Activated T-cell treated with anti-CD3 and anti-CD28 coated beads, Interleukin-2, amount 50 U/mL, for 24 hours (primary cell): Measurements from ENCODE around the gene IL22RA2.
"Not testable (repeated sequence)": the region's sequence is repeated elsewhere in the genome, so short reads cannot be mapped to it uniquely, and the experiment has no call there.

Experiments
- DNase-seq: peaks from one replicate; pipeline ENCODE4 v3.0.0-alpha.2; 2020
- H3K27ac Mint-ChIP-seq: 2 replicates; pipeline ENCODE4 v1.8.0; 2020; ENCODE audit warnings: mild to moderate bottlenecking, mixed read lengths
- H3K27me3 Mint-ChIP-seq: 2 replicates; pipeline ENCODE4 v1.8.0; 2020; ENCODE audit warnings: mixed read lengths
- H3K36me3 Mint-ChIP-seq: 2 replicates; pipeline ENCODE4 v1.8.0; 2020; ENCODE audit warnings: low read depth, mixed read lengths
- H3K4me1 Mint-ChIP-seq: 2 replicates; pipeline ENCODE4 v1.8.0; 2020; ENCODE audit warnings: low read depth, mixed read lengths
- H3K4me3 Mint-ChIP-seq: 2 replicates; pipeline ENCODE4 v1.8.0; 2020; ENCODE audit warnings: mild to moderate bottlenecking, moderate library complexity, mixed read lengths
- H3K9me3 Mint-ChIP-seq: 2 replicates; pipeline ENCODE4 v1.8.0; 2020; ENCODE audit warnings: mixed read lengths

The IL22RA2 gene

DNA sequence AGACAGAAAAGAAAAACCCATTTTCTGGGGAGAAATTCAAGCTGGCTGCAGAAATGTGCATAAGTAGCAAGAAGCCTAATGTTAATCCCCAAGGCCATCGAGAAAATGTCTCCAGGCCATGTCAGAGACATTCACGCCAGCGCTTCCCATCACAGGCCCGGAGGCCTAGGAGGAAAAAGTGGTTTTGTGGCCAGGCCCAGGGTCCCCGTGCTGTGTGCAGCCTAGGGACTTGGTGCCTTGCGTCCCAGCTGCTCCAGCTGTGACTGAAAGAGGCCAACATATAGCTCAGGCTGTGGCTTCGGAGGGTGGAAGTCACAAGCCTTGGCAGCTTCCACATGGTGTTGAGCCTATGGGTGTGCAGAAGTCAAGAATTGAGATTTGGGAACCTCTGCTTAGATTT, 34.8 kb upstream of the IL22RA2 start:
- H3K27ac Mint-ChIP-seq = no peak overlapping the region
- peaks cover 10% of the 10 kb centered on the region for H3K9me3 Mint-ChIP-seq
- no peaks in the 10 kb centered on the region for H3K27me3 Mint-ChIP-seq
- H3K36me3 Mint-ChIP-seq = peaks cover 63% of the 10 kb centered on the region
- no peak overlapping the region for H3K4me3 Mint-ChIP-seq
- no peak for DNase-seq
- peaks cover 21% of the 10 kb centered on the region for H3K4me1 Mint-ChIP-seq

DNA sequence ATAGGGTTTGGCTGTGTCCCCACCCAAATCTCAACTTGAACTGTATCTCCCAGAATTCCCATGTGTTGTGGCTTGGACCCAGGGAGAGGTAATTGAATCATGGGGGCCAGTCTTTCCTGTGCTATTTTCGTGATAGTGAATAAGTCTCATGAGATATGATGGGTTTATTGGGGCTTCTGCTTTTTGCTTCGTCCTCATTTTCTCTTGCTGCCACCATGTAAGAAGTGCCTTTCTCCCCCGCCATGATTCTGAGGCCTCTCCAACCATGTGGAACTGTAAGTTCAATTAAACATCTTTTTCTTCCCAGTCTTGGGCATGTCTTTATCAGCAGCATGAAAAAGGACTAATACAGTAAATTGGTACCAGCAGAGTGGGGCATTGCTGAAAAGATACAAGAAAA, 34.0 kb upstream of the IL22RA2 start:
- DNase-seq, H3K27ac Mint-ChIP-seq, H3K9me3 Mint-ChIP-seq, H3K27me3 Mint-ChIP-seq, H3K4me3 Mint-ChIP-seq: not testable (repeated sequence)
- Mint-ChIP-seq H3K36me3 (peaks cover 69% of the 10 kb centered on the region), H3K4me1 (peaks cover 17% of the 10 kb centered on the region)

DNA sequence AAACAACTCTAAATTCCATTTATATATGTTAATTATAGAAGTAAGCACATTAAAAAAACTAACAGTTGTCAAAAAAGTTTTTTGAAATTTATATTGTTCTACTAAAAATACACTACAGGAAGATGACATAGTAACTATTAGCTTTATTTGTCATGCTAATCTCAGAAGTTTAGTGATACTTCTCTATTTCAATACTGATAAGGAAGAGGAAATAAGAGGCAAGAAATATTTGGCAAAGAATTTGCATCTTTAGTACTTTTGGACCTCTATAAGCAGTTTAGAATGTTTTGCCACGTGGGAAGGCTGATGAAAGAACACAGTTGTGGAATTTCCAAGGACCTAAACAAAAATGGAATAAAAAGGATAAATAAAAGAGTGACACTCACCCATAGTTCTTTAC, 33.1 kb upstream of the IL22RA2 start:
- Mint-ChIP-seq H3K27me3 (no peaks in the 10 kb centered on the region), H3K36me3 (peaks cover 76% of the 10 kb centered on the region), H3K9me3 (peaks cover 10% of the 10 kb centered on the region), H3K27ac (no peak overlapping the region), H3K4me3 (no peak overlapping the region), H3K4me1 (peaks cover 13% of the 10 kb centered on the region)
- no peak for DNase-seq

DNA sequence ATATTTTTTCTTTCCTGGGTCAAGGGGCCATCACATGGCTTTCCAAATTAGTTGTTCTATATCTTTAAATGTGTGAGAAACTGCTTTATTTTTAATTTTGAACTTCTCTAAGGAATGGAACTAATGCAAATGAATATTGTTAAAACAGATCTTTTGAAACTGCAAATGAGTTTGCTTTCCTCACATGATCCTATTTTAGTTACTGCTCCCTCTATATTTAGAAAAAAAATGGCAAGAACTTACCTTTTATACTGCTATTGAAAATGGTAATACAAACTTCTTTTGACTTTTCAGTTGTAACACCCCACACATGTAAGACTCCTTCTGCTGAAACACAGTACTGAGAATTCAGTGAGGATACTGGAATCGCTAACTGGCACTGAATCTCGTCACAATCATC, 29.8 kb upstream of the IL22RA2 start:
- Mint-ChIP-seq H3K9me3 (no peaks in the 10 kb centered on the region), H3K27me3 (no peaks in the 10 kb centered on the region), H3K36me3 (peaks cover 73% of the 10 kb centered on the region), H3K4me3 (no peak overlapping the region), H3K4me1 (no peaks in the 10 kb centered on the region), H3K27ac (no peak overlapping the region)
- no peak for DNase-seq

DNA sequence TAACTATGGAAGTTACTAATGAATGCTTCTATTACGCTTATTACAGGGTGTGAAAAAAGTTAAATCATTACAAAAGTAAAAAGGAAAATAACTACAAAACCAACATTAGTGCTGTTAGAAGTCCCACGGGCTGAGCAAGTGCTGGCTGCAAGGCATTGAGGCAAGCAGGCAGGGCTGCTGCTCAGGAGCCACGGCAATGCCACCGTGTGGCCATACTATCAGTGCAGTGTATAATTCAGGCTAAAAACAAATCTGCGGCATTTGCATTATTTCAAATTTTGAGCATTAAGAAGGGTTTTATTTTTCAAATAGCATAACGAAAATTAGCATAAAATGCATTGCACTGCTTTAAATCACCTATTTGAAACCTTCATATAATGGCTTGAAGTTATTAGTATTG, 28.6 kb upstream of the IL22RA2 start:
- H3K27me3 Mint-ChIP-seq = no peaks in the 10 kb centered on the region
- H3K4me3 Mint-ChIP-seq = no peak overlapping the region
- H3K4me1 Mint-ChIP-seq = peaks cover 5% of the 10 kb centered on the region
- no peak overlapping the region for H3K27ac Mint-ChIP-seq
- no peak for DNase-seq
- no peaks in the 10 kb centered on the region for H3K9me3 Mint-ChIP-seq
- H3K36me3 Mint-ChIP-seq = peaks cover 72% of the 10 kb centered on the region

DNA sequence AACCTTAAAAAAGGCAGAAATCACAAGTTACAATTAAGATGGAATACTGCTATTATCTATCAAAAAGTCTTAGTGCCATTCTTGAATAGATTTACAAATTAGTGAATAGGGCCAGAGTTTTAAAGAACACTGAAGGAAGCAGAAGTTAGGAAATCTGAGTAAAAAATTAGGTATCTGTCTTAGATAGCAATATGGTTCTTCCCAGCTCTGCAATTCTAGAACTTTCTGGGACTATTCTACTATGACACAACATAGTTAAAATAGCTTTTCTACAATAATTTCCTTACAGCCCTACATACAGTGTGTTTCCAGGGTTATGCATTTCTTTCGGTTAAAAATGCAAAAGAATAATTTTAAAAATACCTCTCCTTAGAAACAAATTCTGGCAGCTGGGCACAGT, 27.6 kb upstream of the IL22RA2 start:
- DNase-seq = no peak
- Mint-ChIP-seq H3K4me3 (no peak overlapping the region), H3K27me3 (no peaks in the 10 kb centered on the region), H3K9me3 (no peaks in the 10 kb centered on the region), H3K4me1 (peaks cover 8% of the 10 kb centered on the region), H3K36me3 (peaks cover 63% of the 10 kb centered on the region), H3K27ac (no peak overlapping the region)

DNA sequence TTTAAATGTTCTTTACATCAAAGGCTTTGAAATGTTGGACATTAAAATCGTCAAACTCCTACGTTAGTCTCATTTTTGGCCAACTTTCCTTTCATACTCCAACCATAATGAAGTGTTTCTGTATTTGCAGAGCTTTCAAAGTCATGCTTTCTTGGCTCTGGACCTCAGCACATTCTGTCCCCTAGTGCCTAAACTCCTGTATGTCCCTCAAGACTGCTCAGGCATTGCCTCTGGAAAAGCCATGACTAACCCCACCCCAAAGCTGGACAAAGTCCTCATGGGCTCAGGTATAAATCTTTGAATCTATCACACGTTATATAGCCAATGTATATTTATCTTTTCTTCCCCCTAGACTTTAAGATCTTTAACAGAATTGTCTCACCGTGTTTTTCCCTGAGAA, 26.8 kb upstream of the IL22RA2 start:
- Mint-ChIP-seq H3K27me3 (no peaks in the 10 kb centered on the region), H3K36me3 (peaks cover 56% of the 10 kb centered on the region), H3K9me3 (no peaks in the 10 kb centered on the region), H3K4me1 (peaks cover 9% of the 10 kb centered on the region), H3K4me3 (no peak overlapping the region), H3K27ac (no peak overlapping the region)
- DNase-seq = no peak

DNA sequence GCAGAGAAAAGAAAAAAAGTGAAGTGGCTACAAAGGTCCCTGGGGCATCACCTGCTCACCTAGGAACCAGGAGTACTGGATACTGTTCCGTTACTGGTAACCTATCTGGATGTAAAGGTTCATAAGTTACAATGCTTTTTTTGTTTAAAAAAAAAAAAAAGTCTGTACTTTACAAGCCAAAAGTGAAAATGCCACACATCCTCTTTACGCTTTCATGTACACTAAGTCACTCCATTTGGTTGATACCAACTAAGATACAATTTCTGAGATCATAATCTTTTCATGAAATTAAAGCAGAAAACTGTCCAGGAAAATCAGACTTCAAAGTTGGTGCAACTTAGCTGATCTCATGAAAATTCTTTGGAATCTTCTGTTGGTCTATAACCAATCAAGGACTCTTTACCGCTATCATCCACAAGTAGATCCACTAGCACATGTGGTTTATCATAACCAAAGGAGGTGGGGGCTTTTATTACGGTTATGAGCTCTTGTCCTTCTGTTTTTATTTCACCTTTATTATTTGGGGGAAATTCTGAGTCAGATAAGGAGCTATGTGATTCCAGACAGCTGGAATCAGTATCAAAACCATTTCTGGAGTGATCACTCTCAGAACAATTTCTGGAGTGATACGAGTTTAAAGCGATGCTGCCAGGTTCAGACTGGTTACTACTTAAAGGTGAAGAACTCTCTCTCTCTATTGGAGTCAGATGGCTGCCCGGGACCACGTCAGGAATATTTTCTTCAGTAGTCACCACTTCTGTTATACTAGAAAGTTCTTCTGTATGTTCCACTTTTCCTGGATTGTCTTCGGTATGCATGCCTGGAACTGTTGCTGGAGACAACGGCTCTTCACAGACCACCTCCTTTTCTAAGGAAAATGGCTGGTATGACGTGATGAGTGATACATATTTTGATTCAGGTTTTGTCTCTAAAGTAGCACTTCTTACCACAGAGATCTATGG, 24.5 kb upstream of the IL22RA2 start:
- Mint-ChIP-seq H3K4me3 (no peak overlapping the region), H3K27me3 (no peaks in the 10 kb centered on the region), H3K4me1 (peaks cover 9% of the 10 kb centered on the region), H3K27ac (no peak overlapping the region), H3K36me3 (peaks cover 35% of the 10 kb centered on the region), H3K9me3 (no peaks in the 10 kb centered on the region)
- no peak for DNase-seq

DNA sequence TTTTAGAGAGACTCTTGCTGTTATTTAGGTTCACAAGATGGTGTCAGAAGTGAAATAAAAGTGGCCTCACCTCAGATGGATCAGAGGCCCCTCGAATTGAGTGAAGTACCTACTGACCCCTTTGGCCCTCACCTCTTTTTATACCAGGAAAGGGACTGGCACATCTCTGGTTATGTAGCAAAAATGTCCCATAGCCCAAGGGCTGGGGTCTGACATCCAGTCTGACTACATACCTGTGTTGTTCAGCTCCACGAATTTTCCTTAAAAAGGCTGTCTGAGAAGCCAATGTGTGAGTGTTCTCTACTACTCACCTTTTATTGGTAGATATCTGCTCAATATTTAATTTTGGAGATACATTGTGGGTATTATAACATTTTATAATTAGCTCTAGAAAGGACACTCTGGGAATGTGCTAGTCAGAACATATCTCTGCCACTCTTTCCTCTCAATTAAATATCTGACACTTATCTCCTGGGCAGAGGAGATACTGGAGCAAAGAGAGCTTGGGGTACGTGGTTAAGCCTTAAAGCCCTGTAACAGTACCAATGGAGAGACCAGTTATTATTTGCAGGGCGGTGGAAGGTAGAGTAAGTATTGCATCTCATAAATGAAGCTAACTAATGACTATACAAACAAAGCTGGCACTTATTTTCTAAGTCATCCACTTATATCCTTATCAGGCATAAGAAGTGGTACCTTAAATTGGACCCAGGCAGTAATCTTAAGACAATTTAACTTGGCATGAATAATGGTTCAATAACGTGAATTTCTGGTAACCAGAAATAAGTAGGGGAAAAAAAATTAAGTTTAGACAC, 20.0 kb upstream of the IL22RA2 start:
- peaks cover 11% of the 10 kb centered on the region for H3K36me3 Mint-ChIP-seq
- no peak for DNase-seq
- H3K27ac Mint-ChIP-seq = no peak overlapping the region
- peaks cover 9% of the 10 kb centered on the region for H3K4me1 Mint-ChIP-seq
- H3K9me3 Mint-ChIP-seq = peaks cover 6% of the 10 kb centered on the region
- H3K4me3 Mint-ChIP-seq = no peak overlapping the region
- no peaks in the 10 kb centered on the region for H3K27me3 Mint-ChIP-seq

DNA sequence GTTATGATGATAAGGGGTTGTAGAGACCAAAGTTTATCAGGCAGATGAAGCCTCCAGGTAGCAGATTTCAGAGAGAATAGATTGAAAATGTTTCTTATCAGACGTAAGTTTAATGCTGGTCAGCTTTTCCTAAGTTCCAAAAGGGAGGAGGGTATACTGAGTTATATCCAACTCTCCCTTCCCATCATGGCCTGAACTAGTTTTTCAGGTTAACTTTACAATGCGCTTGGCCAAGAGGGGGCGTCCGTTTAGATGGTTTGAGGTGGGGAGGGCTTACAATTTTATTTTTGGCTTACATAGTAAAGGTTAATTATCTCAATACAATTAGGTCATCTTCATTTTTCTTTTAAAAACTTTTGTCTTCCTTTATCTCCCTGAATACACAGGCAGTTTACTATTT, 19.4 kb upstream of the IL22RA2 start:
- no peak for DNase-seq
- no peaks in the 10 kb centered on the region for H3K27me3 Mint-ChIP-seq
- peaks cover 5% of the 10 kb centered on the region for H3K4me1 Mint-ChIP-seq
- H3K4me3 Mint-ChIP-seq = no peak overlapping the region
- peaks cover 8% of the 10 kb centered on the region for H3K9me3 Mint-ChIP-seq
- H3K36me3 Mint-ChIP-seq = peaks cover 4% of the 10 kb centered on the region
- H3K27ac Mint-ChIP-seq = no peak overlapping the region

DNA sequence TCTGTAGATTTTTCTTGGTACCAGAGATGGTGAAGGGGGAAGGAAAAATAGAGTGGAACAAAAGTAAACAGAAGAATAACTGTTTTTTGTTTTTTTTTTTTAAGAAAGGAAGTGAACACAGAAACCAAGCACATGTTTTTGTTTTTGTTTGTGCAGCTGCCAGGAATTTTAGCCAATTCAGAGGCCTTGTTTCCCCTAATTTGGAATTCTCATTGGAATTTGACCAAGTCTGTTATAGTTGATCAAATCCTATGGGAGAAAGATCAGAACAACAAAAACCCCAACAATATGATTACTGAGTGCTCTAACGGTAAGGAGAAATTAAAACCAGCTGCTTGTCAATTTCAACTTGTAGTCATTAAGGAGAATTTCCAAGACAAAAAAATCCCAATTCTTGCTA, 18.2 kb upstream of the IL22RA2 start:
- H3K36me3 Mint-ChIP-seq = peaks cover 2% of the 10 kb centered on the region
- H3K27ac Mint-ChIP-seq = no peak overlapping the region
- peaks cover 2% of the 10 kb centered on the region for H3K4me1 Mint-ChIP-seq
- no peak overlapping the region for H3K4me3 Mint-ChIP-seq
- peaks cover 17% of the 10 kb centered on the region for H3K9me3 Mint-ChIP-seq
- no peak for DNase-seq
- H3K27me3 Mint-ChIP-seq = no peaks in the 10 kb centered on the region

DNA sequence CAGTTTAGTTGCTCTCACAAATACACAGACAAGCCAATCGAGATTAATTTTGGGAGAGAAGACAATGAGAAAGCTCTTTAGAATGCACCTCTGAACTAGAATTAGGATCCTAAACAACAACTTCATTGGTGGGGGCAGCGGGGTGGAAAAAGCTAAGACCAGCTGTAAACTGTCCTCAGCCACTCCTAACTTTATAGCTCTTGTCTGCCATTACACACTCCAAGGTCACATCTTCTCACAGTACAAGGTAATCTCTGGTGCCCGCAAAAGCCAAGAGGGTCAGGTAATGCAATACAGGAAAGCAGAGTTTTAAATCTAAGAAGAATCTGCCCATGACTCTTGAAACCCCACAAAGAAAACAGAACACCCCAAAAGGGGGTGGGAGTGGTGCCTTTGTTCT, 17.8 kb upstream of the IL22RA2 start:
- no peak for DNase-seq
- Mint-ChIP-seq H3K4me1 (peaks cover 2% of the 10 kb centered on the region), H3K9me3 (peaks cover 18% of the 10 kb centered on the region), H3K27ac (no peak overlapping the region), H3K27me3 (no peaks in the 10 kb centered on the region), H3K36me3 (peaks cover 2% of the 10 kb centered on the region), H3K4me3 (no peak overlapping the region)

DNA sequence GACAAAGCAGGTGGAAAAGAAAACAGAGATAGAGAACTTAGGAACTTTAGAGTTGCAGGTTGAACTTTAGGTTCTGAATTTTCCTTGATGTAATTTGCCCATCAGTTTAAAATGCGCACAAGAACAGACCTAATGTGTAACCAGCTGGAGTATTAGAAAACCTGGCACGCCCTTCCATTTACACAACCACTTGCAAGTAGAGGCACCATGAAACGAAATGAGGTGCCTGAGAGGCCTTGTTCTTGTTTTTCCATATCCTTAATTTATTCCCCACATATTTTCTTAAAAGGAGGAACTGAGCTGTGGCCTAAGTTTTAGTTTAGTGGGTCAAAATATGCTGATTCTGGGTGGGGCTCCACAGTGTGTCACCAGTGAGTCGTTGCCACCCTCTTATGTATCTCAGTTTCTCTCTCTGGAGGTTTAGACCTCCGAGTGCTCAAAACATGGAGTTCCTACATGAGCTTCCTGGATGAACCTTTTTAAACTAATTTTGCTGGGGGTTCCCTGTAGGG, 17.2 kb upstream of the IL22RA2 start:
- H3K27ac Mint-ChIP-seq = no peak overlapping the region
- peaks cover 2% of the 10 kb centered on the region for H3K27me3 Mint-ChIP-seq
- no peaks in the 10 kb centered on the region for H3K4me1 Mint-ChIP-seq
- peaks cover 3% of the 10 kb centered on the region for H3K36me3 Mint-ChIP-seq
- peaks cover 21% of the 10 kb centered on the region for H3K9me3 Mint-ChIP-seq
- no peak for DNase-seq
- no peak overlapping the region for H3K4me3 Mint-ChIP-seq

DNA sequence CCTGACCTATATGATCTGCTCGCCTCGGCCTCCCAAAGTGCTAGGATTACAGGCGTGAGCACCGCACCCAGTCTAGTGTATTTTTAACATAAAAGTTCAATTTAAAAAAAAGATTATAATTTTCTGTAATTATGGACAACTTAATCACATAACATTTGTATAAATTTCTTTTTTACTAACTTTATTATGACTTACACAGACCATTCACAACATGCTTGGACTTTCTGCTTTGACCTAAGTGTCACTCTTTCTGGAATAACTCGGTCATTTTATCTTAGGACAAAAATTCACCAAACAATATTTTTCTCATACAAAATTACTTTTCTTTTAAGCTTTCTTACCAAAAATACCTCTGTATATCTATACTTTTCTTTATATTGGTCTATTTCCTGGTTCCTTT, 15.4 kb upstream of the IL22RA2 start:
- Mint-ChIP-seq H3K4me3 (no peak overlapping the region), H3K9me3 (peaks cover 35% of the 10 kb centered on the region), H3K36me3 (peaks cover 3% of the 10 kb centered on the region), H3K4me1 (no peaks in the 10 kb centered on the region), H3K27me3 (peaks cover 5% of the 10 kb centered on the region), H3K27ac (no peak overlapping the region)
- DNase-seq = no peak

DNA sequence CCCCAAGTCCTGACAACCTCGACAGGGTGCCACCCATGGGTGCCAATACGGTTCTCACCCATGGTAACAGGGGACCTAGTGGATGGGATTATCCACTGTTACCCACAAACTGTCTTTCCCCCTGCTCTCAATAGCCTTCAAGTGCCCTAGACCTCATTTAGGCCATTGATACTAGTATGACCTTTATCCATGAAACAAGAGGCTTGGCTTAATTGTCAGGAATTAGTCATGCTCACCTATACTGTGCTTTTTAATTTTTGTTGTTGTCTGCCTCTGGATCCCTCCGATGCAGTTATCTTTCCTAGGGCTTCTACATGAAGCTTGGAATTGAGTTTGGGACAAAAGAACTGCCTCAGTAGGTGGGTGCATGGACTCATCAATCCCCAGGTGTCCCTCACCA, 11.8 kb upstream of the IL22RA2 start:
- no peak overlapping the region for H3K4me3 Mint-ChIP-seq
- DNase-seq = no peak
- H3K27ac Mint-ChIP-seq = no peak overlapping the region
- peaks cover 60% of the 10 kb centered on the region for H3K9me3 Mint-ChIP-seq
- H3K27me3 Mint-ChIP-seq = peaks cover 5% of the 10 kb centered on the region
- no peaks in the 10 kb centered on the region for H3K4me1 Mint-ChIP-seq
- peaks cover 7% of the 10 kb centered on the region for H3K36me3 Mint-ChIP-seq
